GM12878 (cell line): Measurements from ENCODE around the gene WTIP.

ENCODE experiments used
- CTCF ChIP-seq, 3 experiments: IDR thresholded peaks in 2 of 3; conservative IDR thresholded peaks in 1 of 3; 2 replicates each; pipeline ENCODE4 v1.5.1; 2011; ENCODE audit warnings: low read depth in 3 of 3, low read length in 3 of 3, mild to moderate bottlenecking in 3 of 3, control low read depth in 2 of 3, moderate library complexity in 2 of 3, inconsistent platforms in 1 of 3, mixed read lengths in 1 of 3; ENCODE audit not compliant: control insufficient read depth in 2 of 3, insufficient read depth in 1 of 3; ENCODE audit errors: extremely low read depth in 1 of 3
- POLR2A ChIP-seq: IDR thresholded peaks from 2 replicates; pipeline ENCODE4 v1.6.1; 2011; ENCODE audit warnings: low read depth, mild to moderate bottlenecking, low read length
- RAD21 ChIP-seq: IDR thresholded peaks from 2 replicates; pipeline ENCODE4 v1.6.1; 2011; ENCODE audit warnings: mild to moderate bottlenecking, low read depth, low read length, moderate library complexity; ENCODE audit not compliant: insufficient read depth
- REST ChIP-seq: IDR thresholded peaks from 2 replicates; pipeline ENCODE4 v1.6.1; 2012; ENCODE audit warnings: mild to moderate bottlenecking, low read depth, low read length
- SREBF2 ChIP-seq: IDR thresholded peaks from 2 replicates; pipeline ENCODE4 v1.6.1; 2012; ENCODE audit warnings: mild to moderate bottlenecking, low read length
- ZNF274 ChIP-seq: IDR thresholded peaks from one replicate; pipeline ENCODE4 v1.8.0; 2011; ENCODE audit not compliant: insufficient read length, insufficient read depth

GRCh38 chr19:34539396-34539795 lies 57.8 kb downstream of the WTIP start:
- TF ChIP-seq REST (no peak), SREBF2 (no peak), CTCF (IDR thresholded peaks at IDR 0.05 in 2 of 3, conservative IDR thresholded peaks at IDR 0.05 in 1 of 3; ENCODE audit: control insufficient read depth in 2 of 3, extremely low read depth in 1 of 3, insufficient read depth in 1 of 3, low read depth in 3 of 3, low read length in 3 of 3) (no peak), ZNF274 (no peak), POLR2A (no peak), RAD21 (no peak)
